Thoracic aorta (tissue), 2 donors: ENCODE results near the gene DPF3. TPM values are rescaled to one million over a fixed set of nuclear protein-coding genes. Genes with fewer than 3 reads are reported as not detected.
A peak's percentile ranks its signal among the peaks of the same experiment; 100 is the strongest.

Experiments used
- ATAC-seq: fragments of 150-250 bp; one replicate; pipeline ENCODE4 v1.8.0; 2017; ENCODE audit warnings: low read depth; ENCODE audit not compliant: insufficient number of reproducible peaks, low FRiP score
- DNase-seq: peaks from one replicate; pipeline ENCODE4 v3.0.0-alpha.2; 2020; ENCODE audit warnings: low spot score
- H3K27ac ChIP-seq, 2 donors: fragments of 200-600 bp; sonication (generic); 1 replicate in 1 of 2; 2 replicates in 1 of 2; pipeline ENCODE4 v1.5.1; 2016; ENCODE audit warnings: mild to moderate bottlenecking in 2 of 2, moderate library complexity in 2 of 2
- H3K27me3 ChIP-seq: fragments of 200-600 bp; sonication (generic); replicated peaks from 2 replicates; pipeline ENCODE4 v1.6.0; 2016; ENCODE audit warnings: mild to moderate bottlenecking; ENCODE audit not compliant: insufficient read depth
- H3K36me3 ChIP-seq: fragments of 200-600 bp; sonication (generic); one replicate; pipeline ENCODE4 v1.5.1; 2016
- H3K4me1 ChIP-seq, 2 donors: fragments of 200-600 bp; sonication (generic); 1 replicate in 1 of 2; 2 replicates in 1 of 2; pipeline versions ENCODE4 v1.5.1 to v1.6.0; 2016; ENCODE audit warnings: low read depth in 2 of 2, mild to moderate bottlenecking in 1 of 2; ENCODE audit not compliant: control insufficient read depth in 1 of 2
- H3K4me3 ChIP-seq: fragments of 200-600 bp; sonication (generic); 2 replicates; pipeline ENCODE4 v1.5.1; 2016; ENCODE audit warnings: mild to moderate bottlenecking
- H3K9me3 ChIP-seq: fragments of 200-600 bp; sonication (generic); 2 replicates; pipeline ENCODE4 v1.5.1; 2016
- CTCF ChIP-seq: fragments of 200-600 bp; sonication (generic); IDR thresholded peaks from one replicate; pipeline ENCODE4 v1.5.1; 2019; ENCODE audit warnings: antibody characterized with exemption
- total RNA-seq, 2 donors: library from RNA; depleted of rRNA; stranded (reverse); fragments of >200 nt; gene quantifications; one replicate each; pipeline versions ENCODE4 v1.1.0 to v1.2.3, GENCODE V29; 2016

DPF3 gene
- total RNA-seq, 2 donors from 2014 or later, result 2.2 to 8.9 TPM

- DNase-seq (no peak), ATAC-seq (no peak)
- H3K9me3 ChIP-seq, result no peaks in the 10 kb centered on the region
- no peak overlapping the region for H3K27ac ChIP-seq
- H3K4me1 ChIP-seq, result peaks cover 13 to 36% of the 10 kb centered on the region in 2 donors
- no peaks in the 10 kb centered on the region for H3K27me3 ChIP-seq
- no peaks in the 10 kb centered on the region for H3K36me3 ChIP-seq
- H3K4me3 ChIP-seq, result no peak overlapping the region
- TF ChIP-seq CTCF, result no peak
These were observed 97.0 kb downstream of the DPF3 start for GRCh38 chr14:72796935-72797334.

- no peak for TF ChIP-seq CTCF
- Histone ChIP-seq H3K27me3 (no peaks in the 10 kb centered on the region), H3K4me1 (peaks cover 19 to 32% of the 10 kb centered on the region in 2 donors), H3K36me3 (no peaks in the 10 kb centered on the region), H3K9me3 (no peaks in the 10 kb centered on the region), H3K4me3 (no peak overlapping the region), H3K27ac (peak overlapping the region in 1 of 2 donors; percentile 58)
- no peak for ATAC-seq
- no peak for DNase-seq
These were observed 100.6 kb downstream of the DPF3 start for GRCh38 chr14:72793156-72793939.

- no peak for TF ChIP-seq CTCF
- ATAC-seq, result no peak
- peak overlapping the region; percentile 64 for H3K4me3 ChIP-seq
These were observed 101.7 kb downstream of the DPF3 start for GRCh38 chr14:72792051-72792788.

GRCh38 chr14:72790887-72791566 is 102.9 kb downstream of the DPF3 start:
- DNase-seq, result no peak
- no peaks in the 10 kb centered on the region for H3K27me3 ChIP-seq
- H3K4me1 ChIP-seq, result peaks cover 19 to 32% of the 10 kb centered on the region in 2 donors
- no peaks in the 10 kb centered on the region for H3K36me3 ChIP-seq
- no peak for TF ChIP-seq CTCF
- H3K4me3 ChIP-seq, result no peak overlapping the region
- H3K9me3 ChIP-seq, result no peaks in the 10 kb centered on the region
- H3K27ac ChIP-seq, result peak overlapping the region; percentile 58 to 69
- ATAC-seq, result no peak

More at GRCh38 chr14:72792051-72792788, 101.7 kb downstream of the DPF3 start:
- H3K4me1 ChIP-seq, result peaks cover 19 to 32% of the 10 kb centered on the region in 2 donors
- H3K9me3 ChIP-seq, result no peaks in the 10 kb centered on the region
- H3K27ac ChIP-seq, result peak overlapping the region; percentile 58 to 69
- peak; percentile 33 for DNase-seq
- no peaks in the 10 kb centered on the region for H3K27me3 ChIP-seq
- no peaks in the 10 kb centered on the region for H3K36me3 ChIP-seq
